Measurements from ENCODE around the gene RAB17.

RAB17 gene

GRCh38 chr2:237565974-237566373, 24.6 kb downstream of the RAB17 start:
- H3K4me3 ChIP-seq (ENCODE audit: low read length): no peak overlapping the region
- no peak for TF ChIP-seq CTCF (IDR thresholded peaks at IDR 0.05; ENCODE audit: insufficient read depth, low read depth, low read length, missing control alignments)
- DNase-seq (ENCODE audit: low read depth): no peak

- no peak for DNase-seq (ENCODE audit: low read depth)
- TF ChIP-seq CTCF (IDR thresholded peaks at IDR 0.05; ENCODE audit: insufficient read depth, low read depth, low read length, missing control alignments): no peak
- H3K4me3 ChIP-seq (ENCODE audit: low read length): no peak overlapping the region
Measured at GRCh38 chr2:237564526-237565131, 25.9 kb downstream of the RAB17 start.

- no peak for TF ChIP-seq CTCF (IDR thresholded peaks at IDR 0.05; ENCODE audit: insufficient read depth, low read depth, low read length, missing control alignments)
- H3K4me3 ChIP-seq (ENCODE audit: low read length): no peak overlapping the region
- DNase-seq (ENCODE audit: low read depth): peak; percentile 41
Measured at GRCh38 chr2:237563816-237564215, 26.7 kb downstream of the RAB17 start.

- DNase-seq (ENCODE audit: low read depth): no peak
- H3K4me3 ChIP-seq (ENCODE audit: low read length): no peak overlapping the region
- TF ChIP-seq CTCF (IDR thresholded peaks at IDR 0.05; ENCODE audit: insufficient read depth, low read depth, low read length, missing control alignments): no peak
Measured at GRCh38 chr2:237561221-237561620, 29.3 kb downstream of the RAB17 start.

- DNase-seq (ENCODE audit: low read depth): peak; percentile 62
- H3K4me3 ChIP-seq (ENCODE audit: low read length): no peak overlapping the region
- no peak for TF ChIP-seq CTCF (IDR thresholded peaks at IDR 0.05; ENCODE audit: insufficient read depth, low read depth, low read length, missing control alignments)
Measured at GRCh38 chr2:237558961-237559641, 31.4 kb downstream of the RAB17 start.

- no peak for DNase-seq (ENCODE audit: low read depth)
- no peak overlapping the region for H3K4me3 ChIP-seq (ENCODE audit: low read length)
- no peak for TF ChIP-seq CTCF (IDR thresholded peaks at IDR 0.05; ENCODE audit: insufficient read depth, low read depth, low read length, missing control alignments)
Measured at GRCh38 chr2:237557633-237558015, 32.9 kb downstream of the RAB17 start.

Data from epithelial cell of esophagus (primary cell).